ENCODE data around the gene HOOK1. TPM values are rescaled to one million over a fixed set of nuclear protein-coding genes. Genes with fewer than 3 reads are reported as not detected.

HOOK1 gene
- 10 to 100 TPM in 2 of 6 donors, 1 to 10 TPM in 4; 1.5 to 12.1 (median 8.3) TPM for polyA plus RNA-seq (ENCODE audit: low read depth in 6 of 6)

- H3K9me3 Mint-ChIP-seq = peaks cover 0 to 1% (median 0%) of the 10 kb centered on the region in 7 donors
- no peak for DNase-seq
Measured at GRCh38 chr1:59814901-59815825, at the start of gene HOOK1. TSS of gene HOOK1 (plus strand) at chr1:59814949. CDS start at chr1:59815118, 169 bp downstream.

GRCh38 chr1:59765011-59765730 is 49.6 kb upstream of the HOOK1 start:
- ATAC-seq (ENCODE audit: low read depth in 2 of 2) = no peak
- no peak for DNase-seq
- no peaks in the 10 kb centered on the region for H3K27me3 Mint-ChIP-seq
- H3K27ac Mint-ChIP-seq = no peak overlapping the region
- no peaks in the 10 kb centered on the region for H3K4me1 Mint-ChIP-seq
- H3K4me3 Mint-ChIP-seq = no peak overlapping the region
- H3K36me3 Mint-ChIP-seq = no peaks in the 10 kb centered on the region
- no peaks in the 10 kb centered on the region for H3K9me3 Mint-ChIP-seq

More at GRCh38 chr1:59814901-59815825, at the start of gene HOOK1:
- ATAC-seq (ENCODE audit: low read depth in 2 of 2) = peak; percentile 4 to 40
- peaks cover 3 to 18% (median 15%) of the 10 kb centered on the region in 3 donors for H3K27me3 Mint-ChIP-seq
- peak within 1 kb of the TSS in 2 of 8 donors; percentile 88 to 89 for H3K4me3 Mint-ChIP-seq
- peaks cover 2 to 11% (median 5%) of the 10 kb centered on the region in 3 donors for H3K4me1 Mint-ChIP-seq
- peak within 1 kb of the TSS in 5 of 6 donors; percentile 88 to 94 (median 92) for H3K27ac Mint-ChIP-seq
- H3K36me3 Mint-ChIP-seq = no peaks in the 10 kb centered on the region

GRCh38 chr1:59766227-59766855 is 48.4 kb upstream of the HOOK1 start:
- no peaks in the 10 kb centered on the region for H3K9me3 Mint-ChIP-seq
- no peak overlapping the region for H3K27ac Mint-ChIP-seq
- ATAC-seq (ENCODE audit: low read depth in 2 of 2) (no peak), DNase-seq (no peak)
- H3K4me3 Mint-ChIP-seq = no peak overlapping the region
- H3K27me3 Mint-ChIP-seq = no peaks in the 10 kb centered on the region
- H3K4me1 Mint-ChIP-seq = no peaks in the 10 kb centered on the region
- H3K36me3 Mint-ChIP-seq = no peaks in the 10 kb centered on the region

- Mint-ChIP-seq H3K4me1 (no peaks in the 10 kb centered on the region), H3K27me3 (no peaks in the 10 kb centered on the region), H3K9me3 (no peaks in the 10 kb centered on the region), H3K4me3 (no peak overlapping the region), H3K27ac (no peak overlapping the region), H3K36me3 (no peaks in the 10 kb centered on the region)
- no peak for ATAC-seq (ENCODE audit: low read depth in 2 of 2)
- DNase-seq = no peak
Measured at GRCh38 chr1:59767119-59767518, 47.6 kb upstream of the HOOK1 start.

GRCh38 chr1:59768792-59769735 is 45.7 kb upstream of the HOOK1 start:
- no peaks in the 10 kb centered on the region for H3K9me3 Mint-ChIP-seq
- H3K27ac Mint-ChIP-seq = no peak overlapping the region
- H3K36me3 Mint-ChIP-seq = no peaks in the 10 kb centered on the region
- ATAC-seq (ENCODE audit: low read depth in 2 of 2) (no peak), DNase-seq (no peak)
- no peak overlapping the region for H3K4me3 Mint-ChIP-seq
- no peaks in the 10 kb centered on the region for H3K27me3 Mint-ChIP-seq
- H3K4me1 Mint-ChIP-seq = no peaks in the 10 kb centered on the region

GRCh38 chr1:59769736-59770095 is 45.0 kb upstream of the HOOK1 start:
- Mint-ChIP-seq H3K27me3 (no peaks in the 10 kb centered on the region), H3K9me3 (no peaks in the 10 kb centered on the region), H3K4me3 (no peak overlapping the region), H3K4me1 (no peaks in the 10 kb centered on the region), H3K36me3 (no peaks in the 10 kb centered on the region), H3K27ac (peak overlapping the region in 1 of 6 donors; percentile 7)
- DNase-seq = no peak
- ATAC-seq (ENCODE audit: low read depth in 2 of 2) = no peak

- Mint-ChIP-seq H3K27ac (no peak overlapping the region), H3K4me1 (no peaks in the 10 kb centered on the region), H3K27me3 (no peaks in the 10 kb centered on the region), H3K36me3 (no peaks in the 10 kb centered on the region), H3K9me3 (no peaks in the 10 kb centered on the region), H3K4me3 (no peak overlapping the region)
- DNase-seq = no peak
- ATAC-seq (ENCODE audit: low read depth in 2 of 2) = no peak
Measured at GRCh38 chr1:59771361-59771760, 43.4 kb upstream of the HOOK1 start.

- peaks cover 0 to 6% (median 0%) of the 10 kb centered on the region in 3 donors for H3K27me3 Mint-ChIP-seq
- no peaks in the 10 kb centered on the region for H3K9me3 Mint-ChIP-seq
- no peaks in the 10 kb centered on the region for H3K36me3 Mint-ChIP-seq
- DNase-seq (no peak), ATAC-seq (ENCODE audit: low read depth in 2 of 2) (no peak)
- no peak overlapping the region for H3K4me3 Mint-ChIP-seq
- no peaks in the 10 kb centered on the region for H3K4me1 Mint-ChIP-seq
- H3K27ac Mint-ChIP-seq = no peak overlapping the region
Measured at GRCh38 chr1:59775480-59775879, 39.3 kb upstream of the HOOK1 start.

- DNase-seq (no peak), ATAC-seq (ENCODE audit: low read depth in 2 of 2) (no peak)
- H3K9me3 Mint-ChIP-seq = no peaks in the 10 kb centered on the region
- peaks cover 0 to 6% (median 0%) of the 10 kb centered on the region in 3 donors for H3K27me3 Mint-ChIP-seq
- no peaks in the 10 kb centered on the region for H3K36me3 Mint-ChIP-seq
- H3K4me1 Mint-ChIP-seq = no peaks in the 10 kb centered on the region
- no peak overlapping the region for H3K4me3 Mint-ChIP-seq
- no peak overlapping the region for H3K27ac Mint-ChIP-seq
Measured at GRCh38 chr1:59776960-59777852, 37.5 kb upstream of the HOOK1 start.

GRCh38 chr1:59779949-59780348 is 34.8 kb upstream of the HOOK1 start:
- H3K4me1 Mint-ChIP-seq = no peaks in the 10 kb centered on the region
- no peaks in the 10 kb centered on the region for H3K36me3 Mint-ChIP-seq
- DNase-seq (no peak), ATAC-seq (ENCODE audit: low read depth in 2 of 2) (no peak)
- peaks cover 0 to 6% (median 0%) of the 10 kb centered on the region in 3 donors for H3K27me3 Mint-ChIP-seq
- no peak overlapping the region for H3K4me3 Mint-ChIP-seq
- H3K27ac Mint-ChIP-seq = no peak overlapping the region
- H3K9me3 Mint-ChIP-seq = no peaks in the 10 kb centered on the region

GRCh38 chr1:59788825-59789224 is 25.9 kb upstream of the HOOK1 start:
- Mint-ChIP-seq H3K4me1 (no peaks in the 10 kb centered on the region), H3K36me3 (peaks cover 4 to 44% of the 10 kb centered on the region in 2 donors), H3K9me3 (peaks cover 18 to 45% (median 32%) of the 10 kb centered on the region in 7 donors), H3K27me3 (peaks cover 4 to 25% (median 21%) of the 10 kb centered on the region in 3 donors), H3K27ac (no peak overlapping the region), H3K4me3 (no peak overlapping the region)
- DNase-seq = no peak
- no peak for ATAC-seq (ENCODE audit: low read depth in 2 of 2)

- no peak overlapping the region for H3K27ac Mint-ChIP-seq
- no peak overlapping the region for H3K4me3 Mint-ChIP-seq
- no peaks in the 10 kb centered on the region for H3K4me1 Mint-ChIP-seq
- ATAC-seq (ENCODE audit: low read depth in 2 of 2) (no peak), DNase-seq (no peak)
- H3K9me3 Mint-ChIP-seq = peaks cover 0 to 28% (median 16%) of the 10 kb centered on the region in 7 donors
- H3K36me3 Mint-ChIP-seq = peaks cover 2 to 14% of the 10 kb centered on the region in 2 donors
- H3K27me3 Mint-ChIP-seq = peaks cover 0 to 30% (median 18%) of the 10 kb centered on the region in 3 donors
Measured at GRCh38 chr1:59798600-59798999, 16.1 kb upstream of the HOOK1 start.

All from naive B cell (primary cell).